Spleen (tissue), 7 donors: ENCODE results near the gene MACROD2.

Source experiments
- POLR2A ChIP-seq, 3 donors: fragments of 450-650 bp; IDR thresholded peaks; one replicate each; pipeline ENCODE4 v1.5.1; 2017; ENCODE audit warnings: antibody characterized with exemption in 3 of 3, mild to moderate bottlenecking in 1 of 3
- TF ChIP-seq, protein P1 (sequence below), 11 experiments: fragments of 200-600 bp in 7 of 11; fragments of 450-650 bp in 4 of 11; sonication (generic) in 4 of 11; IDR thresholded peaks in 8 of 11; conservative IDR thresholded peaks in 3 of 11; 1 replicate in 7 of 11; 2 replicates in 4 of 11; pipeline versions ENCODE4 v1.4.0 to v1.8.0; 2016 to 2021; ENCODE audit warnings: antibody characterized with exemption in 11 of 11, inconsistent platforms in 4 of 11, mild to moderate bottlenecking in 1 of 11
- donor health status: DM: no; HTN: no; CAD: no; lungs with moderate emphysema.
- donor health status: DM: no; HTN: no; CAD: no.
- donor health status: DM: no; HTN: no; CAD: no.

DNA sequence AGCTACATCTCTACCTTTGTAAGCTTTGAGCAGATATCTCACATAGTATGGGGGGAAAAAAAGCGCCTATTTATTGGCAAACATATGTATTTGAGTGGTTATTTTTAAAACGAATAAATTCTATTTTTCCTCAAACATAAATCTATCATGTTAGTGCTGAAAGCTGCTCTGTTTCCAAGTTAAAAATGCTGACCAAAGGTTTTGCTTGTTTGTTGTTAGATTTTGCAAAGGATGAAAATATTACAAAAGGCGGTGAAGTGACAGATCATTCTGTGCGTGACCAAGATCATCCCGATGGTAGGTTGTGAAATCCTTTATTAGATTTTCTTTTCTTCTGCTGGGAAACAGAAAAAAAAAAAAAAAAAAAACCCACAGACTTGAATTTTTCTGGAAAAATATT, 1972.0 kb downstream of the MACROD2 start:
- TF ChIP-seq, protein P1, sequence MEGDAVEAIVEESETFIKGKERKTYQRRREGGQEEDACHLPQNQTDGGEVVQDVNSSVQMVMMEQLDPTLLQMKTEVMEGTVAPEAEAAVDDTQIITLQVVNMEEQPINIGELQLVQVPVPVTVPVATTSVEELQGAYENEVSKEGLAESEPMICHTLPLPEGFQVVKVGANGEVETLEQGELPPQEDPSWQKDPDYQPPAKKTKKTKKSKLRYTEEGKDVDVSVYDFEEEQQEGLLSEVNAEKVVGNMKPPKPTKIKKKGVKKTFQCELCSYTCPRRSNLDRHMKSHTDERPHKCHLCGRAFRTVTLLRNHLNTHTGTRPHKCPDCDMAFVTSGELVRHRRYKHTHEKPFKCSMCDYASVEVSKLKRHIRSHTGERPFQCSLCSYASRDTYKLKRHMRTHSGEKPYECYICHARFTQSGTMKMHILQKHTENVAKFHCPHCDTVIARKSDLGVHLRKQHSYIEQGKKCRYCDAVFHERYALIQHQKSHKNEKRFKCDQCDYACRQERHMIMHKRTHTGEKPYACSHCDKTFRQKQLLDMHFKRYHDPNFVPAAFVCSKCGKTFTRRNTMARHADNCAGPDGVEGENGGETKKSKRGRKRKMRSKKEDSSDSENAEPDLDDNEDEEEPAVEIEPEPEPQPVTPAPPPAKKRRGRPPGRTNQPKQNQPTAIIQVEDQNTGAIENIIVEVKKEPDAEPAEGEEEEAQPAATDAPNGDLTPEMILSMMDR (IDR thresholded peaks at IDR 0.05 in 8 of 11, conservative IDR thresholded peaks at IDR 0.05 in 3 of 11) = no peak
- no peak for TF ChIP-seq POLR2A (IDR thresholded peaks at IDR 0.05)
